Keratinocyte (primary cell): ENCODE measurements around the gene BCAR3. TPM values are rescaled to one million over a fixed set of nuclear protein-coding genes. Genes with fewer than 3 reads are reported as not detected.

Experiments used
- DNase-seq: peaks from one replicate; pipeline ENCODE4 v3.0.0-alpha.2; 2011; ENCODE audit warnings: low read depth, missing footprints, low spot score
- FAIRE-seq: peaks from 2 replicates; lab custom pipeline; 2011; peaks lifted over from hg19 to GRCh38; lab: Jason Lieb, UNC
- H2AFZ ChIP-seq: 2 replicates; pipeline ENCODE4 v1.6.0; 2012; ENCODE audit warnings: low read length, control low read depth, inconsistent platforms; ENCODE audit not compliant: control insufficient read depth
- H3K27ac ChIP-seq: 2 replicates; pipeline ENCODE4 v1.5.1; 2011; ENCODE audit warnings: low read length; ENCODE audit not compliant: control insufficient read depth, insufficient read depth
- H3K27me3 ChIP-seq: 3 replicates; pipeline ENCODE4 v1.6.0; 2011; ENCODE audit warnings: low read length; ENCODE audit not compliant: control insufficient read depth, insufficient read depth; ENCODE audit errors: extremely low read depth
- H3K36me3 ChIP-seq, 2 experiments: 2 replicates in 1 of 2; 3 replicates in 1 of 2; pipeline ENCODE4 v1.5.1; 2011; ENCODE audit warnings: low read length in 2 of 2, mild to moderate bottlenecking in 1 of 2; ENCODE audit not compliant: control insufficient read depth in 2 of 2, insufficient read depth in 2 of 2; ENCODE audit errors: extremely low read depth in 1 of 2
- H3K4me1 ChIP-seq: 3 replicates; pipeline ENCODE4 v1.5.1; 2011; ENCODE audit warnings: low read length; ENCODE audit not compliant: control insufficient read depth, insufficient read depth; ENCODE audit errors: extremely low read depth
- H3K4me2 ChIP-seq: 3 replicates; pipeline ENCODE4 v1.6.0; 2011; ENCODE audit warnings: low read depth, low read length; ENCODE audit not compliant: control insufficient read depth, insufficient read depth; ENCODE audit errors: extremely low read depth
- H3K4me3 ChIP-seq, 3 experiments: fragments of 200-600 bp in 1 of 3; sonication (generic) in 1 of 3; 2 replicates in 2 of 3; 3 replicates in 1 of 3; pipeline ENCODE4 v1.5.1; 2011 to 2016; ENCODE audit warnings: low read length in 3 of 3, mild to moderate bottlenecking in 3 of 3, control low read depth in 2 of 3, inconsistent platforms in 1 of 3, low read depth in 1 of 3, mixed read lengths in 1 of 3, mixed run types in 1 of 3, moderate library complexity in 1 of 3; ENCODE audit not compliant: control insufficient read depth in 2 of 3, insufficient read depth in 2 of 3; ENCODE audit errors: extremely low read depth in 1 of 3
- H3K79me2 ChIP-seq: 2 replicates; pipeline ENCODE4 v1.6.0; 2012; ENCODE audit warnings: low read length; ENCODE audit not compliant: control insufficient read depth, insufficient read depth
- H3K9ac ChIP-seq: 3 replicates; pipeline ENCODE4 v1.6.0; 2011; ENCODE audit warnings: low read length; ENCODE audit not compliant: control insufficient read depth, insufficient read depth; ENCODE audit errors: extremely low read depth
- H3K9me1 ChIP-seq: 3 replicates; pipeline ENCODE4 v1.6.0; 2011; ENCODE audit warnings: low read length; ENCODE audit not compliant: control insufficient read depth, insufficient read depth; ENCODE audit errors: extremely low read depth
- H3K9me3 ChIP-seq: 2 replicates; pipeline ENCODE4 v1.5.1; 2012; ENCODE audit warnings: low read depth, low read length; ENCODE audit not compliant: control insufficient read depth
- H4K20me1 ChIP-seq: 3 replicates; pipeline ENCODE4 v1.6.0; 2011; ENCODE audit warnings: low read length; ENCODE audit not compliant: control insufficient read depth, insufficient read depth; ENCODE audit errors: extremely low read depth
- EZH2 ChIP-seq: IDR thresholded peaks from one replicate; pipeline ENCODE4 v1.6.1; 2012; ENCODE audit warnings: inconsistent platforms, mild to moderate bottlenecking, low read length, moderate library complexity
- dilution Hi-C: fragments of 300-500 bp; cut with MboI; formaldehyde crosslinking; loops from one replicate; pipeline ENCODE4 v1.7.0; 2020; ENCODE audit warnings: low sequenced_read_pairs; ENCODE audit not compliant: extremely low pct_ligation_motif_present
- polyA plus RNA-seq, 5 experiments: library from polyadenylated mRNA; depleted of rRNA in 3 of 5; stranded (reverse) in 3 of 5; stranded (forward) in 1 of 5; unstranded in 1 of 5; fragments of >200 nt; gene quantifications; 1 replicate in 1 of 5; 2 replicates in 3 of 5; 3 replicates in 1 of 5; pipeline versions ENCODE4 v1.2.1 to v1.2.3, GENCODE V29; 2011 to 2012; ENCODE audit warnings: missing spikeins in 2 of 5, low read depth in 1 of 5, low replicate concordance in 1 of 5
- TF ChIP-seq, protein P1 (sequence below), 3 experiments: IDR thresholded peaks in 1 of 3; conservative IDR thresholded peaks in 1 of 3; optimal IDR thresholded peaks in 1 of 3; 2 replicates in 2 of 3; 3 replicates in 1 of 3; pipeline versions ENCODE3 to v1.5.1; 2011; ENCODE audit warnings: low read length in 3 of 3, mild to moderate bottlenecking in 3 of 3, moderate library complexity in 2 of 3, control low read depth in 1 of 3, inconsistent platforms in 1 of 3; ENCODE audit not compliant: insufficient read depth in 2 of 3; ENCODE audit errors: extremely low read depth in 1 of 3

The BCAR3 gene
- polyA plus RNA-seq, 1 donor (not counting 4 experiments of a cell fraction or from before 2014, with no cell fraction given), result 77.2 TPM

DNA sequence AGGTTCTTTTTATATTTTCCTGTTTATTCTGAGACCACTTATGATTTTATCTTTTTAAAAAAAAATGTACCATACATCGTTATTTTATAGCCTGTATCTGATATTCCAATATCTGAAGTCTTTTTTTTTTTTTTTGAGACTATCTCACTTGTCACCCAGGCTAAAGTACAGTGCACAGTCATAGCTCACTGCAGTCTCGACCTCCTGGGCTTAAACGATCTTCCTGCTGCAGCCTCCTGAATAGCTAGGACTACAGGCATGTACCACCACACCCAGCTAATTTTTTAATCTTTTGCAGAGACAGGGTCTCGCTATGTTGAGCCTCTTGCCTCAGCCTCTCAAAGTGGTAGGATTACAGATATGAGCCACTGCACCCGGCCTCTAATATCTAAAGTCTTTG is 25.1 kb downstream of the BCAR3 start:
- Histone ChIP-seq H3K9ac (no peak overlapping the region), H4K20me1 (peaks cover 36% of the 10 kb centered on the region), H3K79me2 (peaks cover 99% of the 10 kb centered on the region), H2AFZ (no peak overlapping the region), H3K4me2 (no peak overlapping the region), H3K9me3 (no peaks in the 10 kb centered on the region), H3K4me3 (no peak overlapping the region), H3K4me1 (peaks cover 4% of the 10 kb centered on the region), H3K27me3 (no peaks in the 10 kb centered on the region), H3K27ac (no peak overlapping the region), H3K9me1 (peaks cover 6% of the 10 kb centered on the region), H3K36me3 (peaks cover 31 to 65% of the 10 kb centered on the region in 2 experiments)
- dilution Hi-C loops, result no loop called here
- FAIRE-seq, result no peak
- TF ChIP-seq EZH2, result no peak
- TF ChIP-seq, protein P1, sequence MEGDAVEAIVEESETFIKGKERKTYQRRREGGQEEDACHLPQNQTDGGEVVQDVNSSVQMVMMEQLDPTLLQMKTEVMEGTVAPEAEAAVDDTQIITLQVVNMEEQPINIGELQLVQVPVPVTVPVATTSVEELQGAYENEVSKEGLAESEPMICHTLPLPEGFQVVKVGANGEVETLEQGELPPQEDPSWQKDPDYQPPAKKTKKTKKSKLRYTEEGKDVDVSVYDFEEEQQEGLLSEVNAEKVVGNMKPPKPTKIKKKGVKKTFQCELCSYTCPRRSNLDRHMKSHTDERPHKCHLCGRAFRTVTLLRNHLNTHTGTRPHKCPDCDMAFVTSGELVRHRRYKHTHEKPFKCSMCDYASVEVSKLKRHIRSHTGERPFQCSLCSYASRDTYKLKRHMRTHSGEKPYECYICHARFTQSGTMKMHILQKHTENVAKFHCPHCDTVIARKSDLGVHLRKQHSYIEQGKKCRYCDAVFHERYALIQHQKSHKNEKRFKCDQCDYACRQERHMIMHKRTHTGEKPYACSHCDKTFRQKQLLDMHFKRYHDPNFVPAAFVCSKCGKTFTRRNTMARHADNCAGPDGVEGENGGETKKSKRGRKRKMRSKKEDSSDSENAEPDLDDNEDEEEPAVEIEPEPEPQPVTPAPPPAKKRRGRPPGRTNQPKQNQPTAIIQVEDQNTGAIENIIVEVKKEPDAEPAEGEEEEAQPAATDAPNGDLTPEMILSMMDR (optimal IDR thresholded peaks at IDR 0.05 in 1 of 3, IDR thresholded peaks at IDR 0.05 in 1 of 3, conservative IDR thresholded peaks at IDR 0.05 in 1 of 3; ENCODE audit: extremely low read depth in 1 of 3, insufficient read depth in 2 of 3, low read length in 3 of 3), result no peak
- no peak for DNase-seq

DNA sequence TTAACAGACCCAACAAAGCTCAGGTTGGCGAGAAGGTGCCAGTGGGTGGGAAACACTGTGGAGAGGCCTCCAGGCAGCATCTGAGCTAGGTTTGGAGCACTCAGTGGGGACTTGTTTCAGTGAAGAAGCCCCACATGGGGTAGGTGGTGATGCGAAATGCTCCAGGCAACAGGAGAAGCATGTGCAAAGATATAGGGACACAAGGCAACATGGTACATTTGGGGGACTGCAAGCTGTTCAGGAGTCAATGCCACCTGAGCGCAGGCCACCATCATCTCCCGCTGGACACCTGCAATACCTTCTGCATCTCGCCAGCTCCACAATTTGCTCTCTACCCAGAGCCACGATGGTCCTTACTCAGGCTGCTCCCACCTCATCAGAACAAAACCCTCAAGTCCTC is 28.0 kb downstream of the BCAR3 start:
- Histone ChIP-seq H3K36me3 (peaks cover 33 to 77% of the 10 kb centered on the region in 2 experiments), H4K20me1 (peaks cover 44% of the 10 kb centered on the region), H3K9me3 (no peaks in the 10 kb centered on the region), H3K9me1 (peaks cover 6% of the 10 kb centered on the region), H3K79me2 (peaks cover 99% of the 10 kb centered on the region), H3K9ac (no peak overlapping the region), H3K27ac (peak overlapping the region; percentile 7), H2AFZ (no peak overlapping the region), H3K4me3 (no peak overlapping the region), H3K4me1 (peaks cover under 1% of the 10 kb centered on the region), H3K4me2 (no peak overlapping the region), H3K27me3 (no peaks in the 10 kb centered on the region)
- FAIRE-seq (no peak), DNase-seq (no peak)
- dilution Hi-C loops, result no loop called here
- TF ChIP-seq EZH2, result no peak
- TF ChIP-seq, protein P1 (optimal IDR thresholded peaks at IDR 0.05 in 1 of 3, IDR thresholded peaks at IDR 0.05 in 1 of 3, conservative IDR thresholded peaks at IDR 0.05 in 1 of 3; ENCODE audit: extremely low read depth in 1 of 3, insufficient read depth in 2 of 3, low read length in 3 of 3), result no peak
